K562 (cell line): ENCODE results near the gene CRYGA. TPM values are rescaled to one million over a fixed set of nuclear protein-coding genes. Genes with fewer than 3 reads are reported as not detected.

Source experiments
- ATAC-seq: fragments of 200-7000 bp; cut with Tn5 transposase; 3 replicates; pipeline ENCODE4 v1.9.1; 2020; ENCODE audit warnings: moderate library complexity
- BruUV-seq: library from RNA; stranded (reverse); fragments of 400-500 nt; replicated peaks from 2 replicates; lab custom pipeline; 2021; lab: Mats Ljungman, UMichigan
- CTCF ChIA-PET: fragments of 300-600 bp; formaldehyde crosslinking; extraction: SDS; loops from one replicate; lab custom pipeline; 2021; ENCODE audit warnings: low intra/inter-chr PET ratio; lab: Yijun Ruan, JAX
- POLR2A ChIA-PET: fragments of 300-600, 350-650 bp; sonication (Branson Sonifier 250); formaldehyde crosslinking; extraction: SDS; loops from one replicate; lab custom pipeline; 2021; ENCODE audit warnings: antibody characterized with exemption, inconsistent platforms; lab: Yijun Ruan, JAX
- DNase-seq, 4 experiments: peaks; one replicate each; pipeline versions ENCODE4 v3.0.0 to v3.0.0-alpha.2; 2011 to 2018; ENCODE audit warnings: low spot score in 3 of 4, mixed read lengths in 3 of 4; ENCODE audit errors: extremely low read depth in 1 of 4
- FAIRE-seq: peaks from 2 replicates; lab custom pipeline; 2011; peaks lifted over from hg19 to GRCh38; lab: Jason Lieb, UNC
- H2AFZ ChIP-seq: 2 replicates; pipeline ENCODE4 v1.6.0; 2011; ENCODE audit warnings: low read depth, low read length, control low read depth, inconsistent platforms
- H3K27ac ChIP-seq: fragments of 200-600 bp; 3 replicates; pipeline ENCODE4 v1.8.0; 2011; ENCODE audit warnings: low read depth, mild to moderate bottlenecking, control low read depth, inconsistent platforms, low read length, moderate library complexity, mixed read lengths; ENCODE audit errors: extremely low read depth
- H3K27me3 ChIP-seq, 2 experiments: fragments of 300-600 bp in 1 of 2; 2 replicates in 1 of 2; 3 replicates in 1 of 2; pipeline versions ENCODE4 v1.6.0 to v1.8.0; 2011; ENCODE audit warnings: inconsistent platforms in 2 of 2, low read length in 2 of 2, mild to moderate bottlenecking in 1 of 2, mixed read lengths in 1 of 2, moderate library complexity in 1 of 2; ENCODE audit not compliant: control insufficient read depth in 2 of 2, insufficient read depth in 2 of 2
- H3K36me3 ChIP-seq: fragments of 300-600 bp; 3 replicates; pipeline ENCODE4 v1.8.0; 2011; ENCODE audit warnings: mild to moderate bottlenecking, low read length, inconsistent platforms; ENCODE audit not compliant: control insufficient read depth, insufficient read depth
- H3K4me1 ChIP-seq, 2 experiments: fragments of 200-600 bp in 1 of 2; replicated peaks in 1 of 2; 2 replicates in 1 of 2; 3 replicates in 1 of 2; pipeline versions ENCODE4 v1.5.1 to v1.8.0; 2011; ENCODE audit warnings: inconsistent platforms in 2 of 2, low read length in 2 of 2, mild to moderate bottlenecking in 1 of 2, mixed read lengths in 1 of 2, moderate library complexity in 1 of 2; ENCODE audit not compliant: control insufficient read depth in 2 of 2, insufficient read depth in 2 of 2
- H3K4me2 ChIP-seq: 2 replicates; pipeline ENCODE4 v1.6.1; 2011; ENCODE audit warnings: low read length, control low read depth, inconsistent platforms, mixed read lengths; ENCODE audit not compliant: insufficient read depth
- H3K4me3 ChIP-seq: fragments of 200-600 bp; sonication (generic), shearing (Covaris generic); 2 replicates; pipeline ENCODE4 v1.5.1; 2016; ENCODE audit warnings: control low read depth, inconsistent platforms
- H3K79me2 ChIP-seq: fragments of 200-600 bp; 3 replicates; pipeline ENCODE4 v1.8.0; 2011; ENCODE audit warnings: low read length, inconsistent platforms; ENCODE audit not compliant: control insufficient read depth, insufficient read depth
- H3K9ac ChIP-seq, 2 experiments: 2 replicates each; pipeline versions ENCODE4 v1.6.0 to v1.6.1; 2011; ENCODE audit warnings: low read depth in 2 of 2, low read length in 2 of 2, control low read depth in 1 of 2, inconsistent platforms in 1 of 2, mild to moderate bottlenecking in 1 of 2, mixed read lengths in 1 of 2; ENCODE audit not compliant: insufficient read depth in 1 of 2
- H3K9me1 ChIP-seq: one replicate; pipeline ENCODE4 v1.6.0; 2011; ENCODE audit warnings: inconsistent platforms, mild to moderate bottlenecking, low read length, moderate library complexity; ENCODE audit not compliant: control insufficient read depth, insufficient read depth
- H3K9me3 ChIP-seq: replicated peaks from 2 replicates; pipeline ENCODE4 v1.5.1; 2011; ENCODE audit warnings: low read depth, low read length, inconsistent platforms; ENCODE audit not compliant: control insufficient read depth, insufficient read depth
- H4K20me1 ChIP-seq: replicated peaks from 2 replicates; pipeline ENCODE4 v1.6.1; 2011; ENCODE audit warnings: low read length, inconsistent platforms, mixed read lengths; ENCODE audit not compliant: control insufficient read depth, insufficient read depth
- OTX1 ChIP-seq: fragments of 450-650 bp; formaldehyde crosslinking; IDR thresholded peaks from 2 replicates; pipeline ENCODE4 v1.4.0; 2022; ENCODE audit warnings: mild to moderate bottlenecking
- in situ Hi-C: fragments of 300-500 bp; cut with MboI; formaldehyde crosslinking; loops from 4 replicates; pipeline ENCODE4 v1.15.0; 2018; ENCODE audit warnings: inconsistent platforms, mixed read lengths
- intact Hi-C: fragments of 100-400 bp; cut with micrococcal nuclease; formaldehyde crosslinking; loops from 2 replicates; pipeline ENCODE4 v1.14.2; 2022
- polyA plus RNA-seq, 8 experiments: library from polyadenylated mRNA; depleted of rRNA in 4 of 8; stranded (reverse) in 5 of 8; unstranded in 3 of 8; fragments of >200 nt; fragmentation: Nextera tagmentation in 2 of 8; fragmentation: Illumina TruSeq in 1 of 8; extraction: Ambion mirVana in 2 of 8; extraction: Trizol in 1 of 8; gene quantifications; 2 replicates each; pipeline versions ENCODE4 v1.2.1 to v1.2.3, GENCODE V29; 2011 to 2014; ENCODE audit warnings: inconsistent platforms in 1 of 8, missing spikeins in 1 of 8
- total RNA-seq, 7 experiments: library from RNA; depleted of rRNA in 6 of 7; stranded (reverse); fragments of >200 nt in 6 of 7; fragmentation: Illumina TruSeq in 2 of 7; extraction: Trizol in 2 of 7; gene quantifications; 2 replicates each; pipeline versions ENCODE4 v1.2.1 to v1.2.3, GENCODE V29; 2011 to 2021; ENCODE audit warnings: low replicate concordance in 1 of 7
- TF ChIP-seq, protein P1 (sequence below), 2 experiments: fragments of 450-650 bp; formaldehyde crosslinking in 1 of 2; IDR thresholded peaks; 2 replicates each; pipeline versions ENCODE4 v1.4.0 to v1.6.1; 2014 to 2020; ENCODE audit warnings: mild to moderate bottlenecking in 2 of 2, borderline replicate concordance in 1 of 2, low read depth in 1 of 2

The CRYGA gene
- total and polyA plus RNA-seq, 9 of the 15 experiments (the other 6 are each of a cell fraction or from before 2014, with no cell fraction given): not detected

DNA sequence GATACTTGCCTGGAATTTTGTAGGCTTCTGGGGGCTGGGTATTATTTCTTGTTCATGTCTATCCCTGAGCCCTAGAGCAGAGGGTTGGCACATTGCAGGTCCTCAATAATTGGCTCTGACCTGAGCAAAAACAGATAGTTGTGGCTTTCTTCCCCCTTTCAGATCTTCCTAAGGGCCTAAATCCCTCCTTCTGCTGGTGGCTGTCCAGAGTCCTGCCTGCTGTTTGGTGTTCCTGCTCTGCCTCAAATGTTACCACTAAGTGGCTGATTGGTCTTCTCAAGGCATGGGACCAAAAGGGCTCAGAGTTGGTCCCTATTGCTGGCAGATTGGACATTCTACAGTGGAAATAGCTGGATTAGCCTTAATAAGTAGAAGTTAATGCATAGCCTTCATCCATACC, 16.4 kb downstream of the CRYGA start:
- Histone ChIP-seq H3K9me3 (no peaks in the 10 kb centered on the region), H3K9me1 (no peaks in the 10 kb centered on the region), H4K20me1 (no peaks in the 10 kb centered on the region), H2AFZ (no peak overlapping the region), H3K36me3 (no peaks in the 10 kb centered on the region), H3K4me1 (no peaks in the 10 kb centered on the region), H3K4me2 (no peak overlapping the region), H3K27me3 (no peaks in the 10 kb centered on the region), H3K27ac (no peak overlapping the region), H3K79me2 (no peaks in the 10 kb centered on the region), H3K9ac (no peak overlapping the region), H3K4me3 (no peak overlapping the region)
- intact Hi-C loops: no loop called here
- DNase-seq (no peak), FAIRE-seq (no peak), ATAC-seq (no peak)
- in situ Hi-C loops: no loop called here
- POLR2A ChIA-PET: no interaction called here
- TF ChIP-seq, protein P1, sequence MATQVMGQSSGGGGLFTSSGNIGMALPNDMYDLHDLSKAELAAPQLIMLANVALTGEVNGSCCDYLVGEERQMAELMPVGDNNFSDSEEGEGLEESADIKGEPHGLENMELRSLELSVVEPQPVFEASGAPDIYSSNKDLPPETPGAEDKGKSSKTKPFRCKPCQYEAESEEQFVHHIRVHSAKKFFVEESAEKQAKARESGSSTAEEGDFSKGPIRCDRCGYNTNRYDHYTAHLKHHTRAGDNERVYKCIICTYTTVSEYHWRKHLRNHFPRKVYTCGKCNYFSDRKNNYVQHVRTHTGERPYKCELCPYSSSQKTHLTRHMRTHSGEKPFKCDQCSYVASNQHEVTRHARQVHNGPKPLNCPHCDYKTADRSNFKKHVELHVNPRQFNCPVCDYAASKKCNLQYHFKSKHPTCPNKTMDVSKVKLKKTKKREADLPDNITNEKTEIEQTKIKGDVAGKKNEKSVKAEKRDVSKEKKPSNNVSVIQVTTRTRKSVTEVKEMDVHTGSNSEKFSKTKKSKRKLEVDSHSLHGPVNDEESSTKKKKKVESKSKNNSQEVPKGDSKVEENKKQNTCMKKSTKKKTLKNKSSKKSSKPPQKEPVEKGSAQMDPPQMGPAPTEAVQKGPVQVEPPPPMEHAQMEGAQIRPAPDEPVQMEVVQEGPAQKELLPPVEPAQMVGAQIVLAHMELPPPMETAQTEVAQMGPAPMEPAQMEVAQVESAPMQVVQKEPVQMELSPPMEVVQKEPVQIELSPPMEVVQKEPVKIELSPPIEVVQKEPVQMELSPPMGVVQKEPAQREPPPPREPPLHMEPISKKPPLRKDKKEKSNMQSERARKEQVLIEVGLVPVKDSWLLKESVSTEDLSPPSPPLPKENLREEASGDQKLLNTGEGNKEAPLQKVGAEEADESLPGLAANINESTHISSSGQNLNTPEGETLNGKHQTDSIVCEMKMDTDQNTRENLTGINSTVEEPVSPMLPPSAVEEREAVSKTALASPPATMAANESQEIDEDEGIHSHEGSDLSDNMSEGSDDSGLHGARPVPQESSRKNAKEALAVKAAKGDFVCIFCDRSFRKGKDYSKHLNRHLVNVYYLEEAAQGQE (IDR thresholded peaks at IDR 0.05; ENCODE audit: borderline replicate concordance): peak; percentile 14; the same call in 1 of the 2 replicates
- TF ChIP-seq, protein P1 (CRISPR knock-in tag; IDR thresholded peaks at IDR 0.05; ENCODE audit: low read depth): no peak
- TF ChIP-seq OTX1 (CRISPR knock-in tag): no peak
- no TSS peak for BruUV-seq
- CTCF ChIA-PET: no interaction called here
